Upper lobe of left lung (tissue), 6 donors: Measurements from ENCODE around the gene LRP11. TPM values are rescaled to one million over a fixed set of nuclear protein-coding genes. Genes with fewer than 3 reads are reported as not detected.
A peak's percentile ranks its signal among the peaks of the same experiment; 100 is the strongest.

Experiments used
- ATAC-seq, 2 donors: fragments of 200-7000 bp; cut with Tn5 transposase; one replicate each; pipeline ENCODE4 v1.9.1; 2022; ENCODE audit warnings: mild to moderate bottlenecking in 2 of 2, moderate library complexity in 2 of 2; ENCODE audit not compliant: low FRiP score in 2 of 2
- DNase-seq, 2 donors: peaks; one replicate each; pipeline ENCODE4 v3.0.0-alpha.2; 2019 to 2020
- H3K27ac ChIP-seq, 4 donors: fragments of 200-600 bp; sonication (generic); one replicate each; pipeline ENCODE4 v1.5.1; 2016 to 2019
- H3K27me3 ChIP-seq, 4 donors: fragments of 200-600 bp; sonication (generic); one replicate each; pipeline ENCODE4 v1.5.1; 2017 to 2019
- H3K36me3 ChIP-seq, 4 donors: fragments of 200-600 bp; sonication (generic); one replicate each; pipeline ENCODE4 v1.5.1; 2016 to 2019
- H3K4me1 ChIP-seq, 4 donors: fragments of 200-600 bp; sonication (generic); one replicate each; pipeline ENCODE4 v1.5.1; 2018 to 2019
- H3K4me3 ChIP-seq, 4 donors: fragments of 200-600 bp; sonication (generic); one replicate each; pipeline ENCODE4 v1.5.1; 2017 to 2019; ENCODE audit warnings: mild to moderate bottlenecking in 2 of 4, moderate library complexity in 1 of 4
- H3K9me3 ChIP-seq, 4 donors: fragments of 200-600 bp; sonication (generic); one replicate each; pipeline ENCODE4 v1.5.1; 2018 to 2019
- CTCF ChIP-seq, 6 experiments: fragments of 450-650 bp in 4 of 6; fragments of 200-600 bp in 2 of 6; sonication (generic) in 2 of 6; IDR thresholded peaks; one replicate each; pipeline ENCODE4 v1.5.1; 2016 to 2019; ENCODE audit warnings: antibody characterized with exemption in 6 of 6
- EP300 ChIP-seq, 4 donors: sonication (generic); formaldehyde crosslinking; IDR thresholded peaks; one replicate each; pipeline ENCODE4 v1.5.1; 2017; ENCODE audit warnings: antibody characterized with exemption in 4 of 4, control low read depth in 2 of 4
- POLR2A ChIP-seq, 4 donors: fragments of 450-650 bp; IDR thresholded peaks; one replicate each; pipeline ENCODE4 v1.5.1; 2016 to 2017; ENCODE audit warnings: antibody characterized with exemption in 4 of 4, mild to moderate bottlenecking in 2 of 4
- POLR2AphosphoS5 ChIP-seq, 2 donors: sonication (generic); formaldehyde crosslinking; IDR thresholded peaks; one replicate each; pipeline ENCODE4 v1.5.1; 2017; ENCODE audit warnings: antibody characterized with exemption in 2 of 2
- WGBS, 2 donors: methylation state at CpG; one replicate each; pipeline ENCODE4 v1.1.5; 2017 to 2018; 5-methylcytosine and 5-hydroxymethylcytosine counted together
- total RNA-seq, 6 donors: library from RNA; depleted of rRNA in 4 of 6; stranded (reverse); fragments of >200 nt in 4 of 6; gene quantifications; one replicate each; pipeline versions ENCODE4 v1.1.0 to v1.2.1, GENCODE V29; 2016 to 2021
- donor health status: DM: no; HTN: no; CAD: no; lungs with moderate emphysema.
- donor health status: DM: no; HTN: yes; CAD: no; lungs with severe emphysema.

Gene LRP11
- total RNA-seq, 6 donors from 2014 or later = 30.2 to 104 (median 39.9) TPM

DNA sequence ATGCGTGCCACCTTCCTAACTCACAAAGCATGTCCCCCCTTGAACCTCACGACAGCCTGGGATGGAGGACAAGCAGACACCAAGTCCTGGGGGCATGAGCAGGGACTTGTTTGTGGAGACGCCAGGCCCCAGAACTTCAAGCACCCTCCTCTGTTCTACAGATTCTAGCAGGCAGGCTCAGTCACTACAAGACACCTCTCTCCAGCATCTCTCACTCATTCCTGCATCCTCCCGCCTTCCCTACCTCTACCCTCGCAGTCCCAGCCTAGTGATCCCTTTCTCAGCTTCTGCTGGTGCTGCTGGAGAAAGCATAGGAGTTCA, 3.7 kb downstream of the LRP11 start:
- Histone ChIP-seq H3K4me3 (no peak overlapping the region), H3K4me1 (peaks cover 18 to 43% (median 30%) of the 10 kb centered on the region in 4 donors), H3K36me3 (no peaks in the 10 kb centered on the region), H3K27ac (no peak overlapping the region), H3K27me3 (no peaks in the 10 kb centered on the region), H3K9me3 (no peaks in the 10 kb centered on the region)
- no peak for ATAC-seq
- DNase-seq = no peak
- TF ChIP-seq CTCF (IDR thresholded peaks at IDR 0.05) (no peak), EP300 (IDR thresholded peaks at IDR 0.05) (no peak), POLR2AphosphoS5 (IDR thresholded peaks at IDR 0.05) (no peak), POLR2A (IDR thresholded peaks at IDR 0.05) (no peak)
- WGBS, 2 donors = 93 to 94% methylated on average over 5 of the region's 5 CpGs

- Histone ChIP-seq H3K36me3 (no peaks in the 10 kb centered on the region), H3K27me3 (no peaks in the 10 kb centered on the region), H3K4me3 (no peak overlapping the region), H3K4me1 (peaks cover 18 to 47% (median 35%) of the 10 kb centered on the region in 4 donors), H3K27ac (no peak overlapping the region), H3K9me3 (no peaks in the 10 kb centered on the region)
- DNase-seq (no peak), ATAC-seq (no peak)
- TF ChIP-seq EP300 (IDR thresholded peaks at IDR 0.05) (no peak), POLR2A (IDR thresholded peaks at IDR 0.05) (no peak), POLR2AphosphoS5 (IDR thresholded peaks at IDR 0.05) (no peak), CTCF (IDR thresholded peaks at IDR 0.05) (no peak)
- WGBS, 2 donors = 86 to 94% methylated on average over 3 of the region's 3 CpGs
Observed at GRCh38 chr6:149859938-149860337, 4.2 kb downstream of the LRP11 start.

- no peaks in the 10 kb centered on the region for H3K9me3 ChIP-seq
- no peak overlapping the region for H3K27ac ChIP-seq
- peaks cover 18 to 47% (median 34%) of the 10 kb centered on the region in 4 donors for H3K4me1 ChIP-seq
- ATAC-seq (no peak), DNase-seq (peak in 1 of 2 donors; percentile 38)
- H3K27me3 ChIP-seq = no peaks in the 10 kb centered on the region
- TF ChIP-seq CTCF (IDR thresholded peaks at IDR 0.05) (no peak), POLR2AphosphoS5 (IDR thresholded peaks at IDR 0.05) (no peak), EP300 (IDR thresholded peaks at IDR 0.05) (no peak), POLR2A (IDR thresholded peaks at IDR 0.05) (no peak)
- no peaks in the 10 kb centered on the region for H3K36me3 ChIP-seq
- H3K4me3 ChIP-seq = no peak overlapping the region
- WGBS, 2 donors = 64 to 71% methylated on average over 7 of the region's 7 CpGs
Observed at GRCh38 chr6:149859368-149859767, 4.8 kb downstream of the LRP11 start.

DNA sequence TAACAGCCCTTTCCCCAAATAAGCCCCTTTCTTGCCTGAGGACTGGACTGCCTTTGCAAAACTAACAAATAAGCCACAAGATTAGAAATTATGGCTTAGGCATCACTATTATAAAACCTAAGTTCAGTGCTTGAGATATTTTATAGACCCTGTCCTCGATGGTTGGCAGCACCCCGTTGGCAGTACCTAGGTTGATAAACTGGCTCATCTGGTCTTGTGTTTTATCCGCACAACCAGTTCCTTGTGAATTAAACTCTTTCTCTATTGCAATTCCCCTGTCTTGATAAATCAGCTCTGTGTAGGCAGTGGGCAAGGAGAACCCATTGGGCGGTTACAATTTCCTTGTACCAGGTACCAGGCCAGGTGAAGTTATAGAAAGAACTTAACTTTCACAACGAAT, 6.6 kb downstream of the LRP11 start:
- H3K36me3 ChIP-seq = no peaks in the 10 kb centered on the region
- H3K9me3 ChIP-seq = no peaks in the 10 kb centered on the region
- TF ChIP-seq POLR2AphosphoS5 (IDR thresholded peaks at IDR 0.05) (no peak), CTCF (IDR thresholded peaks at IDR 0.05) (no peak), POLR2A (IDR thresholded peaks at IDR 0.05) (no peak)
- 82 to 86% methylated on average over 5 of the region's 5 CpGs for WGBS, 2 donors
- ATAC-seq (no peak), DNase-seq (no peak)
- H3K27ac ChIP-seq = no peak overlapping the region
- H3K27me3 ChIP-seq = no peaks in the 10 kb centered on the region
- no peak overlapping the region for H3K4me3 ChIP-seq
- peaks cover 20 to 45% (median 32%) of the 10 kb centered on the region in 4 donors for H3K4me1 ChIP-seq

GRCh38 chr6:149856256-149856994, 7.7 kb downstream of the LRP11 start:
- TF ChIP-seq POLR2AphosphoS5 (IDR thresholded peaks at IDR 0.05) = no peak
- no peak for TF ChIP-seq CTCF (IDR thresholded peaks at IDR 0.05)
- Histone ChIP-seq H3K27ac (no peak overlapping the region), H3K36me3 (no peaks in the 10 kb centered on the region), H3K4me3 (no peak overlapping the region), H3K4me1 (peaks cover 13 to 43% (median 35%) of the 10 kb centered on the region in 4 donors), H3K9me3 (no peaks in the 10 kb centered on the region), H3K27me3 (no peaks in the 10 kb centered on the region)
- no peak for ATAC-seq
- no peak for DNase-seq
- 85 to 86% methylated on average over 10 of the region's 10 CpGs for WGBS, 2 donors
